PFSK-1 (cell line): ENCODE data around the gene ANO1.

Source experiments
- FOXP2 ChIP-seq: optimal IDR thresholded peaks from 2 replicates; pipeline ENCODE3; 2011; ENCODE audit warnings: borderline replicate concordance, control low read depth, inconsistent platforms; ENCODE audit not compliant: insufficient read depth; ENCODE audit errors: extremely low read length, extremely low read depth
- POLR2AphosphoS5 ChIP-seq: IDR thresholded peaks from 2 replicates; pipeline ENCODE4 v1.6.1; 2012; ENCODE audit warnings: low read depth, mild to moderate bottlenecking, control low read depth, low read length, moderate library complexity
- REST ChIP-seq, 2 experiments: IDR thresholded peaks; 2 replicates each; pipeline versions ENCODE4 v1.6.1 to v1.8.0; 2011 to 2012; ENCODE audit warnings: low read depth in 2 of 2, low read length in 2 of 2, control low read depth in 1 of 2, inconsistent platforms in 1 of 2, mild to moderate bottlenecking in 1 of 2, moderate library complexity in 1 of 2; ENCODE audit not compliant: insufficient read depth in 1 of 2
- SIN3A ChIP-seq: IDR thresholded peaks from 2 replicates; pipeline ENCODE4 v1.6.1; 2012; ENCODE audit warnings: mild to moderate bottlenecking, low read length, moderate library complexity, borderline replicate concordance; ENCODE audit not compliant: insufficient read depth
- TAF1 ChIP-seq: IDR thresholded peaks from 2 replicates; pipeline ENCODE4 v1.6.1; 2012; ENCODE audit warnings: low read length, control low read depth, borderline replicate concordance; ENCODE audit not compliant: insufficient read depth

Gene ANO1

GRCh38 chr11:70169632-70170031, 91.5 kb downstream of the ANO1 start:
- TF ChIP-seq POLR2AphosphoS5 (no peak), SIN3A (no peak), TAF1 (no peak), REST (IDR thresholded peaks at IDR 0.05; ENCODE audit: insufficient read depth in 1 of 2, low read depth in 2 of 2, low read length in 2 of 2) (no peak)

GRCh38 chr11:70170596-70171210, 92.6 kb downstream of the ANO1 start:
- no peak for TF ChIP-seq REST (IDR thresholded peaks at IDR 0.05; ENCODE audit: insufficient read depth in 1 of 2, low read depth in 2 of 2, low read length in 2 of 2)
- TF ChIP-seq FOXP2, result no peak
- no peak for TF ChIP-seq POLR2AphosphoS5
- TF ChIP-seq SIN3A, result no peak
- TF ChIP-seq TAF1, result no peak

- TF ChIP-seq REST (IDR thresholded peaks at IDR 0.05; ENCODE audit: insufficient read depth in 1 of 2, low read depth in 2 of 2, low read length in 2 of 2), result no peak
- TF ChIP-seq FOXP2, result no peak
- TF ChIP-seq SIN3A, result no peak
- no peak for TF ChIP-seq TAF1
- TF ChIP-seq POLR2AphosphoS5, result no peak
These were observed 94.9 kb downstream of the ANO1 start for GRCh38 chr11:70173018-70173417.

GRCh38 chr11:70174547-70175235, 96.6 kb downstream of the ANO1 start:
- TF ChIP-seq TAF1 (no peak), FOXP2 (no peak), REST (IDR thresholded peaks at IDR 0.05; ENCODE audit: insufficient read depth in 1 of 2, low read depth in 2 of 2, low read length in 2 of 2) (no peak), POLR2AphosphoS5 (no peak), SIN3A (no peak)
